ENCODE data around the gene NR4A3.

NR4A3 gene

GRCh38 chr9:99814359-99814758 lies 7.3 kb upstream of the NR4A3 start:
- H3K27ac ChIP-seq (ENCODE audit: low read depth, low read length) = no peak overlapping the region
- no peak overlapping the region for H3K4me3 ChIP-seq (ENCODE audit: low read depth, low read length)
- H3K27me3 ChIP-seq (ENCODE audit: control insufficient read depth, insufficient read depth, low read length) = no peaks in the 10 kb centered on the region
- no peak overlapping the region for H3K9ac ChIP-seq (ENCODE audit: low read length)
- H3K9me3 ChIP-seq (ENCODE audit: control insufficient read depth, insufficient read depth, low read depth, low read length) = no peaks in the 10 kb centered on the region
- H3K36me3 ChIP-seq (ENCODE audit: control insufficient read depth, insufficient read depth, low read length) = no peaks in the 10 kb centered on the region
- H3K4me1 ChIP-seq (ENCODE audit: control insufficient read depth, insufficient read depth, low read length) = peaks cover 53% of the 10 kb centered on the region

DNA sequence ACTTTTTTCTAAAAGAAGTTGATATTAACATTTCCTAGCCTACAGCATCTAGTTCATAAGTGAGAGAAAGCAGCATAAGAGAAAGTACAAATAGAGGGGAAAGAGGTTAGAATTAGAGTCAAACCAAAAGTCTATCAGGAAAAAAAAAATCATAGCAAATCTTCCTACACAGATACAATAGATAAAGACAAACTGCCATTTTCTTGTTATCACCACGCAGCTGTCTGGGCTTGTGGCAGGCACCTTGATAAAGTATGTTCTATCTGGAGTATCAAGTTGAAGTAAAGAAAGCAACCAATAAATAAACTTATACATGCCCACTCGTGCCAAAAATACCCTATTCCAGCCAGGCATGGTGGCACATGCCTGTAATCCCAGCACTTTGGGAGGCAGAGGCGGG lies 5.3 kb upstream of the NR4A3 start:
- H3K27ac ChIP-seq (ENCODE audit: low read depth, low read length) = no peak overlapping the region
- H3K4me1 ChIP-seq (ENCODE audit: control insufficient read depth, insufficient read depth, low read length) = peaks cover 38% of the 10 kb centered on the region

GRCh38 chr9:99818500-99818899 lies 3.2 kb upstream of the NR4A3 start:
- Histone ChIP-seq H3K27ac (ENCODE audit: low read depth, low read length) (no peak overlapping the region), H3K36me3 (ENCODE audit: control insufficient read depth, insufficient read depth, low read length) (no peaks in the 10 kb centered on the region), H3K27me3 (ENCODE audit: control insufficient read depth, insufficient read depth, low read length) (peaks cover 34% of the 10 kb centered on the region), H3K9me3 (ENCODE audit: control insufficient read depth, insufficient read depth, low read depth, low read length) (no peaks in the 10 kb centered on the region), H3K9ac (ENCODE audit: low read length) (no peak overlapping the region), H3K4me1 (ENCODE audit: control insufficient read depth, insufficient read depth, low read length) (peaks cover 27% of the 10 kb centered on the region), H3K4me3 (ENCODE audit: low read depth, low read length) (peak overlapping the region; percentile 98)

More for the DNA sequence above, 5.3 kb upstream of the NR4A3 start:
- H3K27me3 ChIP-seq (ENCODE audit: control insufficient read depth, insufficient read depth, low read length) = peaks cover 13% of the 10 kb centered on the region
- H3K4me3 ChIP-seq (ENCODE audit: low read depth, low read length) = no peak overlapping the region
- H3K36me3 ChIP-seq (ENCODE audit: control insufficient read depth, insufficient read depth, low read length) = no peaks in the 10 kb centered on the region
- no peak overlapping the region for H3K9ac ChIP-seq (ENCODE audit: low read length)
- H3K9me3 ChIP-seq (ENCODE audit: control insufficient read depth, insufficient read depth, low read depth, low read length) = no peaks in the 10 kb centered on the region

DNA sequence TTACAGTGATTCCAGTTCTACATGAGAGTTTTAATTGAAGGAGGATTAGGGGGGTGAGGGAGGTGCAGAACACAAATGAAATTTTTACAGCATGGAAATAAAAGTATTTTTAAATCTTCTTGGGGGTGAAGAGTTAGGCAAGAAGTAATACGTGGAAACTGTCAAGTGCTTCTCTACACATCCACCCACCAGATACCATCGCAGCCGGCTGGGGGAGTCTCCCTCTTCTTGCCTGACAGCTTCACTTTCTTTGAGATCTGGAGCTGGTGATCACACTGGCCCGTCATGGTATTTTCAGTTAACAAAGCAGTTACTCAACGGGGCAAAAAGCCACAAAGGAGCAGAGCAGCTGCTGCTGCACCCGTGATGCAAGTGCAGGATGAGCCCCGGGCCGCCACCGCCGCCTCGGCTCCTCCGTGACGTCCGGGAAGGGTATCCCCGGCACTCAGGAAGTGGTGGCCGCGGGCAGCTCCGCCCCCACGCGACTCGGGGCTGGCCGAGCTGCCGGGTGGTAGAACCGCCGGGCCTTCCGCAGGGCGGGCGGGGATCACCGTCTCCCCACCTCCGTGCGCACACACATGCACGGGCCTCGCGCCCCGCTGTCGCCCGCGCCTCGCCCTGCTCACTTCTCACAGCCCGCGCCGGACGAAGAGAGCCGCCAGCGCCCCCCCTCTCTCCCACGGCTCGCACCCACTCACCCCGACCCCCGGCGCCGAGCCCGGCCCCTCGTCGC lies 2.4 kb upstream of the NR4A3 start:
- Histone ChIP-seq H3K9ac (ENCODE audit: low read length) (peak overlapping the region; percentile 93), H3K9me3 (ENCODE audit: control insufficient read depth, insufficient read depth, low read depth, low read length) (no peaks in the 10 kb centered on the region), H3K4me1 (ENCODE audit: control insufficient read depth, insufficient read depth, low read length) (peaks cover 21% of the 10 kb centered on the region), H3K36me3 (ENCODE audit: control insufficient read depth, insufficient read depth, low read length) (no peaks in the 10 kb centered on the region), H3K4me3 (ENCODE audit: low read depth, low read length) (peak overlapping the region; percentile 98), H3K27me3 (ENCODE audit: control insufficient read depth, insufficient read depth, low read length) (peaks cover 42% of the 10 kb centered on the region), H3K27ac (ENCODE audit: low read depth, low read length) (peak overlapping the region; percentile 94)

- Histone ChIP-seq H3K27ac (ENCODE audit: low read depth, low read length) (peak overlapping the region; percentile 94), H3K4me3 (ENCODE audit: low read depth, low read length) (peak overlapping the region; percentile 98), H3K27me3 (ENCODE audit: control insufficient read depth, insufficient read depth, low read length) (peaks cover 50% of the 10 kb centered on the region), H3K9me3 (ENCODE audit: control insufficient read depth, insufficient read depth, low read depth, low read length) (no peaks in the 10 kb centered on the region), H3K4me1 (ENCODE audit: control insufficient read depth, insufficient read depth, low read length) (peaks cover 15% of the 10 kb centered on the region), H3K9ac (ENCODE audit: low read length) (peak overlapping the region; percentile 93), H3K36me3 (ENCODE audit: control insufficient read depth, insufficient read depth, low read length) (no peaks in the 10 kb centered on the region)
These were observed 1.6 kb upstream of the NR4A3 start for GRCh38 chr9:99819856-99820684.

GRCh38 chr9:99820685-99821395 lies 845 bp upstream of the NR4A3 start:
- H3K27me3 ChIP-seq (ENCODE audit: control insufficient read depth, insufficient read depth, low read length) = peaks cover 58% of the 10 kb centered on the region
- no peaks in the 10 kb centered on the region for H3K9me3 ChIP-seq (ENCODE audit: control insufficient read depth, insufficient read depth, low read depth, low read length)
- H3K36me3 ChIP-seq (ENCODE audit: control insufficient read depth, insufficient read depth, low read length) = no peaks in the 10 kb centered on the region
- H3K4me3 ChIP-seq (ENCODE audit: low read depth, low read length) = peak overlapping the region; percentile 77
- H3K9ac ChIP-seq (ENCODE audit: low read length) = peak overlapping the region; percentile 57
- no peak overlapping the region for H3K27ac ChIP-seq (ENCODE audit: low read depth, low read length)
- peaks cover 17% of the 10 kb centered on the region for H3K4me1 ChIP-seq (ENCODE audit: control insufficient read depth, insufficient read depth, low read length)

DNA sequence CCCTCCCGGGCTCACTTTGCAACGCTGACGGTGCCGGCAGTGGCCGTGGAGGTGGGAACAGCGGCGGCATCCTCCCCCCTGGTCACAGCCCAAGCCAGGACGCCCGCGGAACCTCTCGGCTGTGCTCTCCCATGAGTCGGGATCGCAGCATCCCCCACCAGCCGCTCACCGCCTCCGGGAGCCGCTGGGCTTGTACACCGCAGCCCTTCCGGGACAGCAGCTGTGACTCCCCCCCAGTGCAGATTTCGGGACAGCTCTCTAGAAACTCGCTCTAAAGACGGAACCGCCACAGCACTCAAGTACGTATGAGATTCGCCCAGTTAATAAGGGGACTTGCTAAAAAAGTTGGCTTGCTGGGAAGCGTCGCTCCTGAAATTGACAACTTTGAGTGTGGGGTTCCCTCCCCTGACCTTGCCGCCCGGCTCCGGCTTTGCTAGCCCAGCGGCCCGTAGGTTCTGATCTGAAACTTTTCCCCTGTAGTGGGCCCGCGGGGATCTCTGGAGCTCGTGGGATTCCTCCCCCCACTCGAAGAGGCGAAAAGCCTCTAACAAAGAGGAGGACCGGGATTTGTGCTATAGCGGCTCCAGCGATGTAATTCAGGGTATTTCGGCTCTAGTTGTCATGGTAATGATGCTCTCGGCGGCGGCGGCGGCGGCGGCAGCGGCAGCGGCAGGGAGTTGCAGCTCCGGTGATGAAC lies 572 bp downstream of the NR4A3 start:
- H3K27ac ChIP-seq (ENCODE audit: low read depth, low read length) = no peak overlapping the region
- H3K9ac ChIP-seq (ENCODE audit: low read length) = peak overlapping the region; percentile 57

DNA sequence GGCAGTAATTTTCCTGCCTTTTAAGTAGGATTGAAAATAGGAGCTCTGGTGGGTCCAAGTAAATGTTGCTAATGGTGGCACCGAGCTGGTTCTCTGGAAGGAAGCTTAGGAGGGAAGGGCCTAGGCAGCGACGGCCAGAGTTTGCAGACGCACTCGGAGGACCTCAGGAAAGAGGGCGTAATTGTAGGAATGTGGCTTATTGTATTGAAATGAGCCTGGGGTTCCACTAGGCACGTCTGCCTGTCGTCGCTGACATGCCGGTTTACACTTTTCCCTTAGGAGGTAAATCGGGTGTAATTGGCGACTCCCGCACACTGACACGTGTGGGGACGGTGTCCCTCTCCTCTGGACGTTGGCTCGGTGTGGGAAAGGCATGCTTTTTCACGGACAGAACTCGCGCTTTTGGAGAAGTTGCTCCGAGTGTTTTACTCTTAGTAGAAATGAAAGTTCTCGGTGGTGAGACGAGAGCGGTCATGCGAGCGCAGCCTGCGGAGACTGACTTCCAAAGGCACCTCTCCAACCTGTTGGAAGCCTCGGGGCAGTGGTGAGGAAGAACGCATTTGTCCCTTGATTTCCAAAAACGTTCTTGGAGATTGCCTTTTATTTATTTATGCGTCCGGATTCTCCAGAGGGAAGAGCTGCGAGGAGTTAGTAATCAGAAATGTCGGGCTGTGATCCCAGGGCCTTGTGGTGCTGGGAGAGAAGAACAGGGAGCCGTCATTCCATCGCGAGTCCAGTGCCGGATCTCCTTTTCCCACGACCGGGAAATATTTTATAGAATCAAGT lies 1.3 kb downstream of the NR4A3 start:
- no peaks in the 10 kb centered on the region for H3K9me3 ChIP-seq (ENCODE audit: control insufficient read depth, insufficient read depth, low read depth, low read length)
- peaks cover 20% of the 10 kb centered on the region for H3K4me1 ChIP-seq (ENCODE audit: control insufficient read depth, insufficient read depth, low read length)
- H3K36me3 ChIP-seq (ENCODE audit: control insufficient read depth, insufficient read depth, low read length) = no peaks in the 10 kb centered on the region
- no peak overlapping the region for H3K9ac ChIP-seq (ENCODE audit: low read length)
- no peak overlapping the region for H3K27ac ChIP-seq (ENCODE audit: low read depth, low read length)
- H3K27me3 ChIP-seq (ENCODE audit: control insufficient read depth, insufficient read depth, low read length) = peaks cover 79% of the 10 kb centered on the region
- H3K4me3 ChIP-seq (ENCODE audit: low read depth, low read length) = peak overlapping the region; percentile 77

More for the DNA sequence above, 572 bp downstream of the NR4A3 start:
- H3K36me3 ChIP-seq (ENCODE audit: control insufficient read depth, insufficient read depth, low read length) = no peaks in the 10 kb centered on the region
- H3K27me3 ChIP-seq (ENCODE audit: control insufficient read depth, insufficient read depth, low read length) = peaks cover 72% of the 10 kb centered on the region
- peak overlapping the region; percentile 77 for H3K4me3 ChIP-seq (ENCODE audit: low read depth, low read length)
- no peaks in the 10 kb centered on the region for H3K9me3 ChIP-seq (ENCODE audit: control insufficient read depth, insufficient read depth, low read depth, low read length)
- peaks cover 17% of the 10 kb centered on the region for H3K4me1 ChIP-seq (ENCODE audit: control insufficient read depth, insufficient read depth, low read length)

DNA sequence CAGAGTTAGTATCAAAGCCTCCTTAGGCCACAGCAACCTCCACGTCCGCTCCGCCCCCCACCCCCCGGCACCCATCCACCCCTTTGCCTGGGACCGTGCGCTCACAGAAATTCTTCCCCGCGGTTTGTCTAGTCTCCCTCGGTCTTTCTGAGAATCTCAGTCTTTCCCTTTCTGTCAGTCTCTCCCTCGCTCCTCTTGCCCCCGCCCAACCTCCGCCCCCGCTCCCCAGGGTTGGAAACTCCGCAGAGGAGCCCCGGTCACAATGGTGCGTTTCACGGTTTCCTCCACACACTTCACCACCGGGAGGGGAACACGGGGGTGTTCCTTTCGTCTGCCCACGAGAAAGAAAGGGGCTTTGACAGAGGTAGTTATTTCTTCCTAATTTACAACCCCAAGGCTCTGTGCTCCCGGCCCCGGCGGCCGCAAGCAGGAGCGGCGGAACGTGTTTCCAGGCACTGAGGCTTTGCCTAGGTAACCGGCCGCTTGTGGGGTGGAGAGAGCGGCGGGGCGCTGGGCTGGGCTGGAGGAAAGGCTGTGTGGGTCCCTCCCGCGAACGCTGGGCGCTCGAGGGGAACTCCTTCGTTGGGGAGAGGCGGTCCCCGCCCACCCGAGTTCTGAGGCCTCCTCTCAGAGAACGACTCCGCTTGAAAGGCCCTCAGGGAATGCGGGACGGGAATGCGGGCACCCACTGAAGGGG lies 2.1 kb downstream of the NR4A3 start:
- H3K27ac ChIP-seq (ENCODE audit: low read depth, low read length) = no peak overlapping the region
- H3K9ac ChIP-seq (ENCODE audit: low read length) = no peak overlapping the region
- H3K4me3 ChIP-seq (ENCODE audit: low read depth, low read length) = peak overlapping the region; percentile 77
- no peaks in the 10 kb centered on the region for H3K36me3 ChIP-seq (ENCODE audit: control insufficient read depth, insufficient read depth, low read length)
- peaks cover 87% of the 10 kb centered on the region for H3K27me3 ChIP-seq (ENCODE audit: control insufficient read depth, insufficient read depth, low read length)
- H3K4me1 ChIP-seq (ENCODE audit: control insufficient read depth, insufficient read depth, low read length) = peaks cover 16% of the 10 kb centered on the region
- no peaks in the 10 kb centered on the region for H3K9me3 ChIP-seq (ENCODE audit: control insufficient read depth, insufficient read depth, low read depth, low read length)
